Measurements from ENCODE around the gene WWOX.

WWOX gene

DNA sequence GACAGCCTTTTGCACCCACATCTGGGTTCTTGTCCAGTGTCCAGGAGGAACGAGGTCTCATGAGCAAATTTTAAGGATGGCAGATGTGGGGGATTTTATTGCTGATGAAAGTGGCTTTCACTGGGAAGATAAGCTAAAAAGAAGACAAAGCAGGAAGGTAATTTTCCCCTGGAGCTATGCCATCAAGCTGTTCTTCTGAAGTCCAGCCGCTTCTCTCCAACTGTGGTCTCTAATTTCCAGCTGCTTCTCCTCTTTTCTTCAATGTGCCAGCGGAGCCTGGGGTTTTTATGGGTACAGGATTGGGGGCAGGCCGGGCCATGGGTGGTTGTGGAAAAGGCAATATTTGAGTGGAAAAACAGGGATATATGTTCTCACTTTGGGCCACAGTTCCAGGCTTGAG lies 430.8 kb downstream of the WWOX start:
- no peak for DNase-seq (ENCODE audit: low read depth)

DNA sequence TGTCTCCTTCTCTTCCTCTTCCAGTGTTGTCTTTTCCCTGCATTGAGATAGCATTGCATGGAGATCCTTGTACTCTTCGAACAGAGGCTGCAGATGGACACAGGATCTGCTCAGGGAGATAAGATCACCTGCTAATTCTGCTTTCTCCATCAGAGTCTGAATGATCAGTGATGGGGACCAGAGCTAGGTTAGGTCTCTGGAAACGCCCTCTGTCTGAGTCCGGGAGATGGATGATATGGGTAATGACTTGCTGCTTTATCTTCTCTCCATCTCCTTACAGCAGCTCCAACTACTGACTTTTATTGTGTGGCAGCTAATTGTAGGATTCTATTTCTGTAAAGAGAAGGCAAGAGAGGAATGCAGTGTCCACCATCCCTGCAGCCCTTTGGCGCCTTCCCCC lies 435.6 kb downstream of the WWOX start:
- no peak for DNase-seq (ENCODE audit: low read depth)

DNA sequence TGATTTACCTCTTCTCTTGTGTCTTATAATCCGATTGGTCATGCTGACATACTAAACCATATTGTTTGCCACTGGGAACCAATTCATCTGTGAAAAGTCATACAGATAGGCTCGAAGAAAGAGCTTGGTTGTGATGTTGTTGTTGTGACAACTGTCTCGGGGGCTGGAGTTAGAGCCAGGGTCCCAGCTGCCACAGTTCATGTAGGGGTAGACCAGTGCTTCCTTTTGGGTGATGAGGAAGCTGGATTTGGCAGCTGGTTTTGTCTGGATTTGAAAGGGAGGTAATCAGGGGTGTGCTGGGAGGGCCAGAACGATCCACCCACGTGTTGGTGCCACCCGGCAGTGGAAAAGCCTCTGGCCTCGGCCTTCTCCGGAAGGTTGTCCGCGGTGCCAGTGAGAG lies 438.1 kb downstream of the WWOX start:
- DNase-seq (ENCODE audit: low read depth), result no peak

DNA sequence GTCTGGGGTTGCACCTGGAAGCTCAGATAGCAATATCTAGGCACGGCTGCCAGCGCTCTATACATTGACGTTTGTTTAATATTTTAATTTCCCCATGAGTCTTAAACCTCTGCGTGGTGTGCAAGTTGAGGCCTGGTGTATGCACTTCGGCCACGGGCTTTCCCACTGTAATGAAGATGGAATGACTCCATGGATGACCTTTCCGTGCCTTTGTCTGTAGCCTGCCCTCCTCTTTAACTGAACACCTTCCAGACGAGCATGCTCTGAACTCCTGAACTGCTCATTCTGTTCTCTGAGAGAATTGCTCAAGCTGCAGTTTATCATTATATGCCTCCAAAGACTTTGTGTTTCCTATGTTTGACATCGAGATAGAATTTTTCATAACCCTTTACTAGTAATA lies 438.8 kb downstream of the WWOX start:
- DNase-seq (ENCODE audit: low read depth), result no peak

DNA sequence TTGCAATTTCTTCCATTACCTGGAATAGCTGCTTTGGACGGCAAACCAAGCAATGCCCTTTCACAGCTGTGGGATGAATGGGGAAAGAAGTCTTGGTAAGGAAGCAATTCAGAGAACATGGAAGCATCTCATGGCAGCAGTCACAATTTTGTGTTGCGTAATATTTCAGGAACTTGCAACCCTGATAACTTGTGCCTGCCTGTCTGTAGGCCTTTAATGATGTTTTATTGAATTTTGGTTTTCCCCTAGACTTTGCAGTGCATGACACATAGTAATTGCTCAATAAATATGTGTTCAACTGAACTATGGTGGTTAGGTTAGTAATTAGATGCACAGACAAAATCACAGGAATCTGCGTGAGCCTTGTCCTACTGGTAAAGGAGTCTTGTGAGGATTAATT lies 439.5 kb downstream of the WWOX start:
- DNase-seq (ENCODE audit: low read depth), result no peak

DNA sequence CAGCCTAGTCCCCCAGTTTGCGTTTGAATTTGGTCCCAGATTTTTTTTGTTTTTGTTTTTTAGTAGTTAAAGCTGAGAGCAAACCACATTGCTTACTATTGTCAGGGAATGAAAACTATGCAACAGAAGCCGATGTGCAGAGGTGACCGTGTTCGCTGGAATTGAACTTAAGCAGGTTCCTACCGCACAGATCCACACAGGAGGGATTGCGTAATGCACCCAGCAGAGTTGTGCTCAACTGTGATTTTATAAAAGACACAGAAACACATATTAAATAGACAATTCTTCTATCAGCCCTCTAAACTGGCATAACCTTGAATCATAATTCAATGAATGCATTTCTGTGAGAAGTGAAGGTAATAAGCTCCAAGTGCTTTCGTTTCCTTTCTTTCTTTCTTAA lies 443.0 kb downstream of the WWOX start:
- DNase-seq (ENCODE audit: low read depth), result no peak

DNA sequence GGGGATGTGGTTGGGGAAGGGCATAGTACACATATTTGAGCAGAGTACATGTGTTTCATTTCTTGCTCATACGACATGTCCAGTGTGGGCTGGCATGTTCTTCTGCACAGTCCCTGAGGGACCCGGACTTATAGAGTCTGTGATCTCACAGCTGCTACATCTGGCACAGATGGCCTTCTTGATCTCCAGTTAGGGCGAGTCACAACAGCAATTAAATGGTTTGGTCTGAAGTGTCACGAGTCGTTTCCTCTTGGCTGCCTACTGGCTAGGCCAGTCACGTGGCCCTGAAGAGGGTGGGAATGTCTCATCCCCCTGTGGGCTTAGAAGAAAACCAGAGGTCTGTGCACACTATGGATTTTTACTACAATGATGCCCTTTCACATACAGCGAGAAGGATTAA lies 443.6 kb downstream of the WWOX start:
- DNase-seq (ENCODE audit: low read depth), result no peak

DNA sequence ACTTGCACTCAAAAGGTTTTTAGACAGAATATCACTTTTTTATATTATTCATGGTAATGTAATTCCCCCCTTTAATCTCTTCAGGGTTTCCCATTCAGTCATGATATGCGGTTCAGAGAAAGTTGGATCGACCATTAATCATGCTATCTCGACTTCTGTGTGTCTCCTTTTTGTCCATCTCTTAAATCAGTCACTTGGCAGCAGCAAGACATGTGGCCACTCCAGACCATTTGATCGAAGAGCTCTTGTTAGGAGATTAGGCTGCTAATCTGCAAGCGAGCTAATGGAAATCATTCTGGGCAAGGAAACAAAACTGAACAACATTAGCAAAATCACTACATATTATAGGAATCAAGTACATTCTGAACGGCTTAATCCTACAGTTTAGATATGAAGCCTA lies 449.9 kb downstream of the WWOX start:
- no peak for DNase-seq (ENCODE audit: low read depth)

DNA sequence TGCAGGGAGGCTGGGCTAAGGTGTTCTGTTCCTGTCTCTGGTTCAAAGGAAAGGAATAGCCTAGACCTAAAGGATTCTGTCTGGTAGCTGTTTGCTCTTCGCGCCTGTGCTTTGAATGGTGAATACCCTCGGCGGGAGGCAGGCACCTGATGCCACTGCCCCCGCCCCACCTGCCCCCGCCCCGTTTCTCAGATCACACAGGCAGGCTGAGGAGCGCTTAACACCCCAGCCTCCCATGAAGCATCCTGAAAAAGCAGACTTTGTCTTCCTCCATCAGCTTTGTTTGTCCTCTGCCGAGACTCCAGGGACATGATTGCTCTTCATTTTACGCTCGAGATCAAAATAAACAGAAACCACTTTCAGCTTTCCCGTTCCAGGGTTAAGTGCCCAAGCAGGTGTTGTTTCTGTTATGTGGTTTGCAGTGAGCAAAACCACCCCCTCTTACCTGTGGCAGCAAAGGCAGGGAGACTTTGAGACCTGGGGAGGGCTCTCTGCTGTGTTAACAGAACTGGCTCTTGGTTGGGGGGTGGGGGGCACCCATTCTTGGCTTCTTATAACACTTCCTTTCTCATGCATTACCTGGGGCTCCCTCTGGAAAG lies 452.1 kb downstream of the WWOX start:
- DNase-seq (ENCODE audit: low read depth), result no peak

DNA sequence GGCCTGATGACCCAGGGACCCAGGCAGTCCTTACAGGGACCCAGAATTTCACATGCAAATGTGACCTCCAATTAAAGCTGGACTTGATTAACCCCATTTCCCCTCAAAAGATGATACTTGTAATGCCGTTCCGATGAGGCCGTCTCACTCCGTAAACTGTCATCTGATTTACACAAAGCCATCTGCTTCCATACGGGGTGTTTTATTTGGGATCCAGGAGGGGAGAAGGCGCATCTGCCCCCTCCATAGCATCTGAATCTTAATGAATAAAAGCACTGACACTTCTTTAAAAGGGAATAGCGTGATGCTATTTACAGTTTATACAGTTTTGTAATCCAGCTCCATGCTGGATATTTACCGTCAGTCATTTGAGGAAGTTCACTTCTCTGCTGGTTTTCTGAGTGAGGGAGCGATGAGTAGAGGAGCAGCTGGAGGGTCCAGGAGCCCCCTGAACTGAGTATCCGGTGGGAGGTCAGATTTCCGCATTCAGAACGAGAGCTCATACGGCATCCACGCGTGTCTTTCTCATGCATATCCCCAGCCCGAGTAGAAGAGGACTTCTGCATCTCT lies 452.7 kb downstream of the WWOX start:
- no peak for DNase-seq (ENCODE audit: low read depth)

DNA sequence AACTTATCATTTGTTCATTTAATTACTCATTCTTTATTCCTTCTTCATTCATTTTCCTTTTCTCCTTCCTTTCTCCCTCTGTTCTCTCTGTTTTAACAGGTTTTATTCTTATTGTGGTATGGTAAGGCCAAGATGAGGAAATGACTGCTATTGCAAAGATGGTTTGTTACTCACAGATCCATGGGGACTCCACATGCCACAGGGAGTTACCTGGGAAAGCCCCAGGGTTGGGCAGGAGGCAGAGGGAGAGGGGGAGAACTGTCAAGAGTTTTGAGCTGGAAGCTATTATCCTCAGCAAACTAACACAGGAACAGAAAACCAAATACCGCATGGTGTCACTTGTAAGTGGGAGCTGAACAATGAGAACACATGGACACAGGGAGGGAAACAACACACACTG lies 453.3 kb downstream of the WWOX start:
- DNase-seq (ENCODE audit: low read depth), result no peak

DNA sequence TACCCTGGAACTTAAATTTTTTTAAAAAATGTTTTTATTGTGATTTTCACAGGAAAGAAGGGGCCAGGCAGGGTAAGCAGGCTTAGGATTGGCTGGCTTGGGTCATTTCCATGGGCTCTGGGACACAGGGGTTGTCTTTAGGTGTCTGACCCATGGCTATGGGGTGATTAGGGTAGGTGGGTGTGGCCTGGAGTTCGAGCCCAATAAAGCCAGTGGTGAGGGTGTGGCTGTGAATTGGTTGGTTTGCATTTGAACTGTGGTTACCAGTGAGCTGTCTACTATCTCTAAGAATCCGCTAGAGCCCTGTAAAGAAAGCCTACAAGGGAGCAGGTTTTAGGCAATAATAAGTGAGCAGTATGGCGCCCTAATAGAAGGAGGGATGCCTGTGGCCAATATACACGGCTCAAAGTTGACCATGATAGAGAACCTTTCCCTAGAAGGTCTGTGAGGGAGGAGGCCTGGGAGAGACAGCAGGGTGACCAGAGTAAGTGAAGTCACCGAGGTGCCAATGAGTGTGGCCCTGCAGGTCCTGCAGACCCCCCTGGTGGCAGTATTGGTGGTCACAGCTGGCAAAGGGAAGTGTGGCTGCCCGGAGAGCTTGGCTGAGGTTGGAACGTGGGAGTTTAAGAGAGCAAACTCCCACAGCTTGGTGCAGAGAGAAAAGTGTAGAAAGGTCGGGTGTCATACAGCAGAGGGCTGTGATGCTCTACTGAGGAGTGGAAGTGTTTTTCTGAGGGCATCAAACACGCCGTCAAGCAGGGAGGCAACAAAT lies 454.0 kb downstream of the WWOX start:
- DNase-seq (ENCODE audit: low read depth), result no peak

DNA sequence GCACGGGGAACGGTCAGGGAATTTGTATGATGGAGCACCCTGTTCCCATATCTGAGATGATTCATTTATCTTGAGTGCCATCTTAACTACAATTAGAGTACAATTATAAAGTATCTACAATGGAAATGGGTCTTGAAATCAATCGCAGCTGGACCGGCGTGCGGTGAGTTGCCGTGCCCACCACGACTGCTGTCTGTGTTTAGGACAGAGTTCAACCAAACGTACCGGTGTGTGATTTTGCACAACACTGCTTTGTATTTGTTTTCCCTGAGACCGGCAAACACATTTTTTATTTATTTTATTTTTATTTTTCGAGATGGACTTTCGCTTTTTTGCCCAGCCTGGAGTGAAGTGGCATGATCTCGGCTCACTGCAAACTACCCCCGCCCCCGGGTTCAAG lies 457.0 kb downstream of the WWOX start:
- no peak for DNase-seq (ENCODE audit: low read depth)

DNA sequence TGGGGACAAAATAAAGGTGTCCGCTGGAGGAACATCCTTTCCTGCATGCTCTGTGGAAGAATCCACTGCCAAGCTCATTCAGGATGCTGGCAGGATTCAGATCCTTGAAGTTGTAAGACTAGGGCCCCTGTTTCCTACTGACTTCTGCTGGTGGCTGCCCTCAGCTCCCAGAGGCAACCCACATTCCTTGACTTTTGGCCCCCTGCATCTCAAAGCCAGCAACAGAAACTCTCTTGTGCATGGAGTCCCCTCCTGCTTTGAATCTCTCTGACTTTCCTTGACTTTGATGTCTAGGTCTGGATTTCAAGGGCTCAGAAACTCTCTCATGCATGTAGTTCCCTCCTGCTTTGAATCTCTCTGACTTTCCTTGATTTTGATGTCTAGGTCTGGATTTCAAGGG lies 461.5 kb downstream of the WWOX start:
- DNase-seq (ENCODE audit: low read depth), result no peak

DNA sequence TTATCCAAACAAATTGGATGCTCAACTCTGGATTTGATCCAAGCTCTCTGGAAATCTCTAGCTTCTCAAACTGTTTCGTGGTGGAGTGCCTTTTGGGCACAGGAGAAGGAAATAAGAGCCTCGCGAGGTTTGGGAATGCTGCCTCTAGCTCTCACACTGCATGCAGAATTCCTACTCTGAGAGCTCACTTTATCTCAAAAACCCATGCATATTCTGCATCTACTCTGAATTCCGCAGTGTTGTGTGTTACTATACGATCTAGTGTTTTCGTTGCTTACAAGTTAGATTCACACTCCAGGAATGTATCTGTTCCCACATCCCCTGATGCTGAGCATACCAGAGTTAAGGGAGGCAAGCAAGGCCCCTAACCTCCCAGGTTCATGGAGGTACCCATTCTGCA lies 462.7 kb downstream of the WWOX start:
- DNase-seq (ENCODE audit: low read depth), result no peak

DNA sequence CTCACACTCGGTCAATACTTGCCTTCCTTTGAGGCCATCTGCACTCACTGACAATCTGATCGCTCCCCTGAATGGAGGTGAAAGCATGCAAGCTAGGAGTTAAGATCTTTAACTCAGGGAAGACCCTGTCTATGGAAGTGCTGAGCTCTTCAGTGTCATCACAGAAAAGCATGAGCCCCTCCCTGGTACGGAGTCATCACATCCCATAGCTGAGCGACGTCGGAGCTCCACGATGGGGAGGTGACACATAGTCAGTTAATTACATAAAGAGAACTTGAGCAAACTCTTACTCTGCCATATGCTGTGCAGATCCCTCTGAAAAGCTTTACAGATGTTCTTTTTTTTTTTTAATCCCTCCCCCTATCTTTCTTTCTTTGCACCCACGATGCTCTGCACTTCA lies 463.2 kb downstream of the WWOX start:
- no peak for DNase-seq (ENCODE audit: low read depth)

DNA sequence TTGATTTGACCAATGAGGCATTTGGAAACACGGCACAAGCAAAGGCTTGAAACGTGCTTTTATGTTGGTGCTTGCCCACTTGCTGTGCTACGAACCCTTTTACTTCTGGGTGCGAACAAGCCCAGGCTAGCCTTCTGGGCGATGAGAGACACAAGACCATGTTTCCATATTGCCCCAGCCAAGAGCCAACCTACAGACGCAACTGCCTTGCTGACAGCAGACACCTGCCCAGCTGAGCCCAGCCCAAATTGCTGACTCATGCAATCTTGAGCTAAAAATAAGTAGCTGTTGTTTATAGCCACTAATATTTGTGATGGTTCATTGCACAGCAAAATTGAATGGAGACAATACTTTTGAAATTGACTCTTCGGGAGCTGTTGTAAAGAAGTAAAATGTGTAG lies 464.5 kb downstream of the WWOX start:
- DNase-seq (ENCODE audit: low read depth), result no peak

DNA sequence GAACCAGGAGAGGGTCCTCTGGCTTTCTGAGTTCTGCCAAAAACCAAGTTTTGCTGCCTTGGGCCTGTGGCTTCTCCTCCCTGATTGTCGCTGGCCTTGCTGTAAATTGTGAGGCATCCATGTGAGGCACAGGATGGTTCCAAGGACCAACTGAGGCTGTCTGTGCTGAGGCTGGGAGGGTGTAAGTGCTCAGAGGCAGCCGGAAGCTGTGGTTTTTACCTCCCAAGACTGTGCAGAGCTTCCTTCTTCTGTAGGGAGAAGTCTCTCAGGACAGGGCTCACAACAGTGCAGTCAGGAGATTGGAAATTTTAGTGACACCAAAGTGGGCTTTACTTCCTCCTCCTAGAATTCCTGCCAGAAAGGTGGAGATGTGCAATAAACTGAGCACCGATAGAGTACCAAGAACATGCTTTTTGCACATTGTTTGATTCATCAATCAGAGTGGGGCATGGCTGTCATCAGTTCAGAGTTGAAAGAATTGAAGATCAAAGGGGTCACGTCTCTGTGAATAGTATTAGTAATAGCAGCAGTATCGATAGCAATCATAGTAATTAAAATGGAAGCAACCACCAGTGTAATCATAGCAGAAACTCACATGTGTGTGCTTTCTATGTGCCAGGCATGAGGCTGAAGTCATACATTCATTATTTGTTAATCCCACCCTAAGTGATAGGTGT lies 467.1 kb downstream of the WWOX start:
- no peak for DNase-seq (ENCODE audit: low read depth)

DNA sequence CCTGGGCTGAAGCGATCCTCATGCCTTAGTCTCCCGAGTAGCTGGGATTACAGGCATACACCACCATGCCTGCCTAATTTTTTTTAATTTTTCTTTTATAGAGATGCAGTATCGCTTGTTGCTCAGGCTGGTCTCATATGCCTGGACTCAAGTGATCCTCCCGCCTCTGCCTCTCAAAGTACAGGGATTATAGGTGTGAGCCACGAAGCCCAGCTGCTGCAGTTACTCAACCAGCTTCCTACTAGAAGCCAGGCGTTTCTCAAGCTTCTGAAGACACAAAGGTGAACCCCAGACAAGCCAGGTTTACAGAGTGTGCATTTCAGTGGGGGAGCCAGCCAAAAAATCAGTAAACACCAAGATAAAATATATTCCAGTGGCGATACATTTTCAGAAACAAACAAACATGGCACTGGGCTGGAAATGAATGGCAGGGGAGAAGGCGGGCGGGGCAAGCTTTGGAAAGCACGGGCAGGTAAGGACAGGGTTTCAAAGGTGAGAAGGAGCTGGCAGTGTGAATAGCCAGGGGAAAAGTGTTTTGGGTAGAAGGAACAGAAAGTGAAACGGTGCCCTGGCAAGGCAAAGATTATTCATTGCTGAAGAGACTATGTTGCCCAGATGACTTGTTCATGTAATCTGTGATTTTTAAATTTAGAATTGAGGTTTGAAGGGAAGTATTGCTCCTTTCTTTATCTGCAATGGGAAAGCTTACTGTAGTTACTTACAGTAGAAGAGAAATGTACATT lies 471.1 kb downstream of the WWOX start:
- DNase-seq (ENCODE audit: low read depth), result no peak

DNA sequence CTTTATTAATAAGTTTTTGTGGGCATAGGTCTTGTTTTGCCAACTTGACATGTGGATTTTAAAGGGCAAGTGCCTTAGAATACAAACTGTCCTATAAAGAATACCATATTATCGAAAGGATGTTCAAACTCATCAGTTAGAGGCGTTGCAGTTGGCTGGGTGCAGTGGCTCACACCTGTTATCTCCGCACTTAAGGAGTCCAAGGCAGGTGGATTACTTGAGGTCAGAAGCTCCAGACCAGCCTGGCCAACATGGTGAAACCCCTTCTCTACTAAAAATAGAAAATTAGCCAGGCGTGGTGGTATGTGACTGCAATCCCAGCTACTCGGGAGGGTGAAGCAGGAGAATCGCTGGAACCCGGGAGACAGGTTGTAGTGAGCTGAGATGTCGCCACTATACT lies 472.0 kb downstream of the WWOX start:
- no peak for DNase-seq (ENCODE audit: low read depth)

DNA sequence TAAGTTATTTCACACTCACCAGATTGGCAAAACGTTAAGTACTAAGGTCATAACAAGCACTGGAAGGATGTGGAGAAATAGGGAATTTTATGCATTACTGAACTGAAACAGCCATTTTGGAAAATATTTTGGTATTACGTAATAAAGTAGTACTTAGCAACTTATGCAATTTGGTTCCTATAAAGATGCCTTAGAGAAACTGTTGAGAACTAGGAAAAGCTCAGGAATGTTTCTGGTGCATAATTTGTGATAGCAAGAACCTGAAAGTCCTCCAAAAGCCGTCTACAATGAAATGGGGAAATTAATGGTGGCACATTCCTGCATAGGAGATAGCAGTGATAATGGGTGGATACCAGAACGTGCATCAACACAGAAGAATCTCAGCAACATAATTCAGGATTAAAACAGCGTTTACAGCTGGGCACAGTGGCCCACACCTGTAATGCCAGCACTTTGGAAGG lies 472.5 kb downstream of the WWOX start:
- no peak for DNase-seq (ENCODE audit: low read depth)

DNA sequence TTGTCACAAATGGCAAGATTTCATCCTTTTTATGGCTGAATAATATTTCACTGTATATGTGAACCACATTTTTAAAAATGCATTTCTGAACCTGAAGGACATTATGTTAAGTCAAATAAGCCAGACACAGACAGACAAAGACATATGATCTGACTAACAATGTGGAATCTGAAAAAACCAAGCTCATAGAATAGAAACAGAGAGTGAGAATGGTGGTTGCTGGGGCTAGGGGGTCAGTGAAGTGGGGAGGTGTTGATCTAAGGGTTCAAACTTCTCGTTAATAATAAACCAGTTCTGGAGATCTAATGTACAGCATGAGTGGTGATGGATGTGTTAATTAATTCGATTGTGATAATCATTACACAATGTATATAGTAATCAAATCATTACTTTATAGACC lies 475.1 kb downstream of the WWOX start:
- no peak for DNase-seq (ENCODE audit: low read depth)

Data from T-helper 22 cell (primary cell).